ENCODE data around the gene RINT1.
"Not testable (repeated sequence)": the region's sequence is repeated elsewhere in the genome, so short reads cannot be mapped to it uniquely, and the experiment has no call there.

Gene RINT1

GRCh38 chr7:105497016-105497415, 35.0 kb upstream of the RINT1 start:
- no peak for TF ChIP-seq CTCF (IDR thresholded peaks at IDR 0.05; ENCODE audit: low read depth, low read length)
- no peak for DNase-seq (ENCODE audit: extremely low read depth, low read depth)

- DNase-seq (ENCODE audit: extremely low read depth, low read depth), result no peak
- TF ChIP-seq CTCF (IDR thresholded peaks at IDR 0.05; ENCODE audit: low read depth, low read length), result no peak
Measured at GRCh38 chr7:105502173-105502572, 29.8 kb upstream of the RINT1 start.

- DNase-seq (ENCODE audit: extremely low read depth, low read depth), result no peak
- TF ChIP-seq CTCF (IDR thresholded peaks at IDR 0.05; ENCODE audit: low read depth, low read length), result no peak
Measured at GRCh38 chr7:105512415-105512814, 19.6 kb upstream of the RINT1 start.

GRCh38 chr7:105512926-105513526, 19.0 kb upstream of the RINT1 start:
- no peak for TF ChIP-seq CTCF (IDR thresholded peaks at IDR 0.05; ENCODE audit: low read depth, low read length)
- no peak for DNase-seq (ENCODE audit: extremely low read depth, low read depth)

GRCh38 chr7:105515610-105516009, 16.4 kb upstream of the RINT1 start:
- DNase-seq (ENCODE audit: extremely low read depth, low read depth), result not testable (repeated sequence)

GRCh38 chr7:105519353-105519752, 12.6 kb upstream of the RINT1 start:
- no peak for DNase-seq (ENCODE audit: extremely low read depth, low read depth)
- TF ChIP-seq CTCF (IDR thresholded peaks at IDR 0.05; ENCODE audit: low read depth, low read length), result no peak

- DNase-seq (ENCODE audit: extremely low read depth, low read depth), result not testable (repeated sequence)
Measured at GRCh38 chr7:105520620-105521019, 11.4 kb upstream of the RINT1 start.

- TF ChIP-seq CTCF (IDR thresholded peaks at IDR 0.05; ENCODE audit: low read depth, low read length), result no peak
- DNase-seq (ENCODE audit: extremely low read depth, low read depth), result no peak
Measured at GRCh38 chr7:105521027-105521716, 10.8 kb upstream of the RINT1 start.

All from AG09319 (cell line).